SKM-1 (cell line): Measurements from ENCODE around the gene PRSS21.

Experiments
- DNase-seq: peaks from one replicate; lab custom pipeline; 2025; ENCODE audit not compliant: unreplicated experiment; lab: John Stamatoyannopoulos, UW

Gene PRSS21

DNA sequence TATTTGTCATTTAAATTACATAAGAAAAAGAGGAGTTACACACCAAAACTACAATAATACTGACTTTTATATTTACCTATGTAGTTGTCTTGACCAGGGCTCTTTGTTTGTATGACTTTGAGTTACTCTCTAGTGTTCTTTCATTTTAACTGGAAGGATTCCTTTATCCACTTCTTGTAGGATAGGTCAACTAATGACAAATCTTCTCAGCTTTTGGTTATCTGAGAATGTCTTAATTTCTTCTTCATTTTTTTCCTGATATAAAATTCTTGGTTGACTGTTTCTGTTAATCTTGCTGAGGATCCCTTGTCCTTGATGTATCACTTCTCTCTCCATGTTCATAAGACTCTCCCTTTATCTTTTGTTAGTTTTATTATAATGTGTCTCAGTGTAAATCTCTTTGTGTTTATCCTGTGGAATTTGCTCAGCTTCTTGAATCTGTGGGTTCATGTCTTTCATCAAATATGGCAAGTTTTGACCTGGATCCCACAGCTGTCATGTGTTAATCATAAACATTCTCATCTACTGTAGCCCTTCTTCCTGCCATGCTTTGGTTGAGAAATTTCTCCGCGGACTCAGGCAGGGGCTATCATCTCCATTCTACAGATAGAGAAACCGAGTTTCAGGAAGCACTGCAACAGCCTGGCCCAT is 13.4 kb upstream of the PRSS21 start:
- no peak for DNase-seq

GRCh38 chr16:2804728-2805127 is 12.3 kb upstream of the PRSS21 start:
- DNase-seq: no peak

DNA sequence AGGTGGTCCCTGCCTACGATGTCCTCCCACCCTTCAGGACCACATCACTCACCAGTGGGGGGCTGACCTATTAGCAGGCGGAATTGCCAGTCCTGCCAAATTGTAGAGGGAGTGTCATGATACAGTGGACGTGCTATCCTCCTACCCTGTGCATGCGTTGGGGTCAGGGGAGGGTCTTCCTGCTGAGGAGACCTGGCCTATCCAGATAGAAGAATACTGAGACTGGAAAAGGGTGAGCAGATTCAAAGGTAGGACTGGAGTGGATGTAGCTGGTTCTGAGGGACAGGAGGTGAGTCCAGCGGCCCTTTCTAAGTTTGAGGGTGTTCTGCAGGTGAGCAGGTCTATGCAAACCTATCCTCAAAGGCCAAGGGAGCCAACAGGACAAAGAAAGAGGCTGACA is 10.8 kb upstream of the PRSS21 start:
- no peak for DNase-seq

- DNase-seq: no peak
These were observed 8.9 kb upstream of the PRSS21 start for GRCh38 chr16:2808181-2808580.

DNA sequence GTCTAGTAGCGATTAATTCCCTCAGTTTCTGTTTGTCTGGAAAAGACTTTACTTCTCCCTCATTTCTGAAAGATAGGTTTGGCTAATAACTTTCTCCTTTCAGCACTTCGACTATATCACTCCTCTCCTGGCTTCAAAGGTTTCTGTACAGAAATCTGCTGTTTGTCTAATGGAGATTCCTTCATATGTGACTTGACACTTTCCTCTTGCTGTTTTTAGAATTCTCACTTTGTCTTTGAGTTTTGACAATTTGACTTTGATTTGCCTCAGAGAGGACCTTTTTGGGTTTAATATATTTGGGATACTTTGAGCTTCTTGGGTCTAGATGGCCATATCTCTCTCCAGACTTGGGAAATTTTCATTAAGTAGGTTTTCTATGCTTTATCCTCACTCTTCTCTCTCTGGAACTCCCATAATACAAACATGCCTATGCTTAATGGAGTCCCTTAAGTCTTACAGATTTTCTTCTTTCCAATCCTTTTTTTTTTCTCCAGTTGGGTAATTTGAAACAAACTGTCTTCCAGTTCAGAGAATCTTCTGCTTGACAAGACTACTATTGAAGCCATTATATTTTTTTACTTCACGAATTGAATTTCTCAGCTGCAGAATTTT is 7.8 kb upstream of the PRSS21 start:
- no peak for DNase-seq

GRCh38 chr16:2810651-2811050 is 6.4 kb upstream of the PRSS21 start:
- DNase-seq: no peak

DNA sequence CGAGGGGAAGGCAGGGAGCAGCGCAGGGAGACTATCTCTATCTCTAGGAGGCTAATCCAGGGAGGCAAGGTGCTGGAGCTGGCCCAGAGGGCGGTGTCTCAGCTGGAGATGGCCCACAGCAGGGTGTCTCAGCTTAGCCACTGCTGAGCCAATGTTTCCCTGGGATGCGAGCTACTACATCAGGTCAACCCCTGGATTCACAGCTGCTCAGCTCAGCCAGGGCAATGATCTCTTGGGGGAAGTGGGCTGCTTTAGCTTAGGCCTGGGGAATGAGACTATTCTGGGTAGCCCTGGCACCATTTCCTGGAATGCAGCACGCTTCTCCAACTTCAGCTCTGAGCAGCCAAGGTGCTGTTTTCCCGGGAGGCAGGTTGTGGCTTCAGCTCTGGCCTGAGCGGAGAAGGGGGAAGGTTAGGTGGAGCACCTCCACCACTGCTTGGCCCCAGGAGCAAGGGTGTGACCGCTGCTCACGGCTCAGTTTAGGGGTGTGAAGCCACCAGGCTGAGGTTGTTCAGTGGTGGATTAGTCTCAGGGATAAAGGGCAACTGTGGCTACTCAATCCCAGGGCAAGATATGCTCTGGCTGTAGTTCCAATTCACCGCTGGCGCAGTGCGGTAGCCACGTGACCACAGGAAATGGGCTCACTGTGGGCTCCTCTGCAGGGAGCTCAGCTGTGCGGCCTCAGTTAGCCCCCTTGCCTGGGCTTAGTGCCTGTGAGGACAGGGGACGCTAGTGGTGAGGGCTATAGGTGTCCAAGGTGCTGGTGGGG is 5.2 kb upstream of the PRSS21 start:
- DNase-seq: no peak

GRCh38 chr16:2813771-2814221 is 3.2 kb upstream of the PRSS21 start:
- no peak for DNase-seq

DNA sequence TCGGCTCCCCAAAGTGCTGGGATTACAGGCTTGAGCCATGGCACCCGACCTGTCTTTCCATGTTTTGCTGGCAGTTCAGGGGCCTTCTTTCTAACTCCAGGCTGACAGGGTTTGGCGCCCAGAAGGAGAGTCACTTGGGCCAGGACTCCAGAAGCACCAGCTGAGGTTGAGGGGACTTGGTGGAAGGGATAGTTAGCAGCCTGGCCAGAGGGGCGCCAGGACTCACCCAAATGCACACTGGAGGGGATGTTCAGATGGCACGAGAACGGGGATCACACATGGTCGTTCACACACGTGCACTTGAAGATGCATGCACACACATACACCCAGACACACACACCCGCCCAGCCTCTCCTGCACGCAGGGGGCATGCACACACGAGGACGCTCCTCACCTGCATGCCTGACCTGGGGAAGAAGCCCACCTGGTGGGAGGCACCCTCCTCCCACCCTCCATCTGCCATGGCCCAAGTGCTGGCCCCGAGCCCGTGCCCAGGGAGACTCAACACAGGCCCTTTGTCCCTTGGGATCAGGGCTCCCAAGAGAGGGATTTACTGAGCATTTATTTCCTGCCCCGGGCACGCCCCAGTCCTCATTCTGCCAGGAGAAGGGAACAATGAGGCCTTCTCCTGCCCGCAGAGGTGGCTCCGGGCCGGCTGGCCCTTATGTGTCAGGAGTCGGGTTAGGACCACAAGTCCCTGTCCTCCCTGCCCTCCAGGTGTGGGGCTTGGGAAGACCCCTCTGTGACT is 2.3 kb upstream of the PRSS21 start:
- DNase-seq: no peak

- no peak for DNase-seq
These were observed 1.7 kb upstream of the PRSS21 start for GRCh38 chr16:2815299-2815771.

GRCh38 chr16:2817340-2818271 is 569 bp downstream of the PRSS21 start:
- no peak for DNase-seq

- no peak for DNase-seq
These were observed 1.3 kb downstream of the PRSS21 start for GRCh38 chr16:2818272-2818876.

GRCh38 chr16:2819179-2819938 is 2.3 kb downstream of the PRSS21 start:
- DNase-seq: no peak

GRCh38 chr16:2819939-2820835 is 3.1 kb downstream of the PRSS21 start:
- no peak for DNase-seq

- no peak for DNase-seq
These were observed 3.9 kb downstream of the PRSS21 start for GRCh38 chr16:2820836-2821486.

- DNase-seq: no peak
These were observed 4.6 kb downstream of the PRSS21 start for GRCh38 chr16:2821487-2822157.

DNA sequence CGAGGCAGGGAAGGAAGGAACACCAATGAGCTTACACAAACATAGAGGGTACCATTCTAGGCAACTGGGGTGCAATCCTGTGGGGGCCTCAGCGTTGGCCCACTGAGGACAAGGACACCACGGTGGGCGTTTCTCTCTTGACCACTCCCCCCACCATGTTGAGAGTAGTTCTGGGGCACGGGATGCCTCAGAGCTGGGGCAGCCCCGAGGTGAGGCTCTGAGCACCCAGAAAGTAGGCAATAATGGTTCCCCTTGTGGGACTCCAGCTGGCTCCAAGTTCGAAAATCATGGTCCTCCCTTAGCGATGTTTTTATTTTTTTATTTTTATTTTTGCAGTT is 5.1 kb downstream of the PRSS21 start:
- no peak for DNase-seq
